ENCODE measurements around the gene CD2AP.
"Not testable (repeated sequence)": the region's sequence is repeated elsewhere in the genome, so short reads cannot be mapped to it uniquely, and the experiment has no call there.

GRCh38 chr6:47481213-47481612 is 3.6 kb downstream of the CD2AP start:
- TF ChIP-seq POLR2A (IDR thresholded peaks at IDR 0.05; ENCODE audit: low read length); GATA1 (IDR thresholded peaks at IDR 0.05; ENCODE audit: low read depth, low read length): not testable (repeated sequence)
